A673 (cell line): Measurements from ENCODE around the gene ERBB2. TPM values are rescaled to one million over a fixed set of nuclear protein-coding genes. Genes with fewer than 3 reads are reported as not detected.
"Not testable (repeated sequence)": the region's sequence is repeated elsewhere in the genome, so short reads cannot be mapped to it uniquely, and the experiment has no call there.

Source experiments
- BruUV-seq: library from RNA; stranded (reverse); fragments of 400-500 nt; replicated peaks from 2 replicates; lab custom pipeline; 2021; lab: Mats Ljungman, UMichigan
- CTCF ChIA-PET: fragments of 300-600 bp; sonication (Branson Sonifier 250); formaldehyde crosslinking; loops from one replicate; lab custom pipeline; 2022; ENCODE audit warnings: antibody characterized with exemption; lab: Charles Lee
- POLR2A ChIA-PET: fragments of 300-600 bp; sonication (Branson Sonifier 250); formaldehyde crosslinking; loops from one replicate; lab custom pipeline; 2022; ENCODE audit warnings: antibody characterized with exemption; ENCODE audit not compliant: low non-redundant PET; lab: Charles Lee
- DNase-seq: peaks from one replicate; pipeline ENCODE4 v3.0.0-alpha.2; 2015; ENCODE audit warnings: low spot score
- H3K27ac ChIP-seq: fragments of 200-600 bp; sonication (generic); 2 replicates; pipeline ENCODE4 v1.5.1; 2016; ENCODE audit warnings: mixed run types, low read depth, mild to moderate bottlenecking, mixed read lengths, antibody characterized with exemption, low read length; ENCODE audit not compliant: poor library complexity, severe bottlenecking
- H3K27me3 ChIP-seq: fragments of 200-600 bp; sonication (generic); replicated peaks from 2 replicates; pipeline ENCODE4 v1.6.1; 2017; ENCODE audit warnings: mixed run types, low read depth, mild to moderate bottlenecking, mixed read lengths, antibody characterized with exemption, low read length; ENCODE audit not compliant: insufficient read depth, poor library complexity
- H3K36me3 ChIP-seq: fragments of 200-600 bp; sonication (generic); 2 replicates; pipeline ENCODE4 v1.6.1; 2016; ENCODE audit warnings: mixed run types, mild to moderate bottlenecking, mixed read lengths, antibody characterized with exemption, low read length; ENCODE audit not compliant: insufficient read depth, poor library complexity, severe bottlenecking
- H3K4me1 ChIP-seq: fragments of 200-600 bp; sonication (generic); 2 replicates; pipeline ENCODE4 v1.6.1; 2017; ENCODE audit warnings: mixed run types, mild to moderate bottlenecking, mixed read lengths, antibody characterized with exemption, low read length; ENCODE audit not compliant: insufficient read depth, poor library complexity, severe bottlenecking
- H3K4me3 ChIP-seq: fragments of 200-600 bp; sonication (generic); 2 replicates; pipeline ENCODE4 v1.5.1; 2016; ENCODE audit warnings: low read depth, mixed run types, mild to moderate bottlenecking, mixed read lengths, low read length; ENCODE audit not compliant: poor library complexity, severe bottlenecking
- H3K9me3 ChIP-seq: fragments of 200-600 bp; sonication (generic); 2 replicates; pipeline ENCODE4 v1.6.1; 2016; ENCODE audit warnings: mixed run types, low read depth, mild to moderate bottlenecking, mixed read lengths, antibody characterized with exemption, low read length; ENCODE audit not compliant: poor library complexity, severe bottlenecking
- CTCF ChIP-seq: fragments of 300-800, 200-600 bp; sonication (generic); conservative IDR thresholded peaks from 2 replicates; pipeline ENCODE4 v1.5.1; 2017; ENCODE audit warnings: low read depth, mild to moderate bottlenecking, antibody characterized with exemption, low read length, moderate library complexity, mixed read lengths
- EZH2 ChIP-seq: fragments of 200-600 bp; sonication (generic); IDR thresholded peaks from 2 replicates; pipeline ENCODE4 v1.6.1; 2017; ENCODE audit warnings: borderline replicate concordance, low read depth, mild to moderate bottlenecking, mixed read lengths, antibody characterized with exemption, low read length; ENCODE audit not compliant: poor library complexity, severe bottlenecking
- intact Hi-C: fragments of 100-400 bp; cut with micrococcal nuclease; formaldehyde crosslinking; loops from one replicate; pipeline ENCODE4 v1.10.0; 2022; ENCODE audit not compliant: unreplicated experiment
- total RNA-seq: library from RNA; stranded (reverse); gene quantifications from 2 replicates; pipeline ENCODE4 v1.2.3, GENCODE V29; 2021

ERBB2 gene
- total RNA-seq, 1 experiment from 2014 or later, result 11.1 TPM

GRCh38 chr17:39724731-39725130 lies 24.9 kb downstream of the ERBB2 start:
- ChIA-PET POLR2A (no interaction called here), CTCF (no interaction called here)
- H3K27me3 ChIP-seq, result no peaks in the 10 kb centered on the region
- H3K4me3 ChIP-seq, result no peak overlapping the region
- BruUV-seq, result no TSS peak
- TF ChIP-seq CTCF (no peak), EZH2 (no peak)
- H3K36me3 ChIP-seq, result no peaks in the 10 kb centered on the region
- H3K4me1 ChIP-seq, result no peaks in the 10 kb centered on the region
- intact Hi-C loops, result no loop called here
- H3K27ac ChIP-seq, result no peak overlapping the region
- H3K9me3 ChIP-seq, result no peaks in the 10 kb centered on the region
- no peak for DNase-seq

- intact Hi-C loops, BruUV-seq, H3K4me1 ChIP-seq, POLR2A ChIA-PET, H3K9me3 ChIP-seq, H3K4me3 ChIP-seq, H3K27ac ChIP-seq, H3K36me3 ChIP-seq, CTCF ChIA-PET, H3K27me3 ChIP-seq, DNase-seq: not testable (repeated sequence)
Measured at GRCh38 chr17:39725923-39726322, 26.1 kb downstream of the ERBB2 start.

GRCh38 chr17:39726617-39727016 lies 26.8 kb downstream of the ERBB2 start:
- ChIA-PET POLR2A (no interaction called here), CTCF (no interaction called here)
- H3K27ac ChIP-seq, result no peak overlapping the region
- no peaks in the 10 kb centered on the region for H3K4me1 ChIP-seq
- H3K4me3 ChIP-seq, result no peak overlapping the region
- H3K9me3 ChIP-seq, result no peaks in the 10 kb centered on the region
- BruUV-seq, result no TSS peak
- intact Hi-C loops, result no loop called here
- no peaks in the 10 kb centered on the region for H3K36me3 ChIP-seq
- no peak for TF ChIP-seq EZH2
- TF ChIP-seq CTCF, result no peak
- no peak for DNase-seq
- H3K27me3 ChIP-seq, result no peaks in the 10 kb centered on the region

GRCh38 chr17:39727556-39727955 lies 27.7 kb downstream of the ERBB2 start:
- Histone ChIP-seq H3K27me3 (no peaks in the 10 kb centered on the region), H3K9me3 (no peaks in the 10 kb centered on the region), H3K27ac (no peak overlapping the region), H3K36me3 (no peaks in the 10 kb centered on the region), H3K4me1 (no peaks in the 10 kb centered on the region), H3K4me3 (no peak overlapping the region)
- intact Hi-C loops, result no loop called here
- TF ChIP-seq CTCF, result no peak
- TF ChIP-seq EZH2, result no peak
- no peak for DNase-seq
- ChIA-PET POLR2A (no interaction called here), CTCF (no interaction called here)
- BruUV-seq, result no TSS peak
